H1 (cell line): ENCODE measurements around the gene FBXO34. TPM values are rescaled to one million over a fixed set of nuclear protein-coding genes. Genes with fewer than 3 reads are reported as not detected.

Experiments
- CTCF ChIA-PET: fragments of 300-600 bp; sonication (Branson Sonifier 250); formaldehyde crosslinking; loops from one replicate; lab custom pipeline; 2021; ENCODE audit not compliant: partially characterized antibody; lab: Charles Lee
- POLR2A ChIA-PET: fragments of 300-600 bp; sonication (Branson Sonifier 250); formaldehyde crosslinking; loops from one replicate; lab custom pipeline; 2021; ENCODE audit warnings: inconsistent platforms; ENCODE audit not compliant: partially characterized antibody; lab: Charles Lee
- DNase-seq, 2 experiments: peaks; one replicate each; pipeline versions ENCODE4 v3.0.0 to v3.0.0-alpha.2; 2010 to 2022; ENCODE audit warnings: low spot score in 2 of 2, low read depth in 1 of 2, mixed read lengths in 1 of 2
- FAIRE-seq: peaks from 2 replicates; lab custom pipeline; 2011; peaks lifted over from hg19 to GRCh38; lab: Jason Lieb, UNC
- H2AFZ ChIP-seq: 2 replicates; pipeline ENCODE4 v1.8.1; 2012; ENCODE audit warnings: low read length, inconsistent platforms
- H2AK5ac ChIP-seq: 2 replicates; pipeline ENCODE4 v1.6.1; 2013; ENCODE audit warnings: low read depth, low read length
- H2BK120ac ChIP-seq: replicated peaks from 2 replicates; pipeline ENCODE3; 2013; ENCODE audit warnings: low read depth, low read length, inconsistent platforms
- H2BK12ac ChIP-seq: 2 replicates; pipeline ENCODE4 v1.6.1; 2013; ENCODE audit warnings: low read depth, low read length
- H2BK15ac ChIP-seq: 2 replicates; pipeline ENCODE4 v1.6.1; 2013; ENCODE audit warnings: low read length
- H2BK20ac ChIP-seq: 2 replicates; pipeline ENCODE4 v1.6.1; 2013; ENCODE audit warnings: low read length
- H2BK5ac ChIP-seq: 2 replicates; pipeline ENCODE4 v1.6.1; 2013; ENCODE audit warnings: low read depth, low read length
- H3K14ac ChIP-seq: 2 replicates; pipeline ENCODE4 v1.6.1; 2013; ENCODE audit warnings: inconsistent platforms; ENCODE audit not compliant: insufficient read length
- H3K18ac ChIP-seq: 2 replicates; pipeline ENCODE4 v1.6.1; 2013; ENCODE audit warnings: low read length; ENCODE audit errors: extremely low read depth
- H3K23ac ChIP-seq: 2 replicates; pipeline ENCODE4 v1.6.1; 2013; ENCODE audit warnings: inconsistent platforms; ENCODE audit not compliant: insufficient read length
- H3K23me2 ChIP-seq: 2 replicates; pipeline ENCODE4 v1.6.1; 2013; ENCODE audit warnings: low read depth, low read length
- H3K27ac ChIP-seq: 2 replicates; pipeline ENCODE4 v1.6.1; 2011; ENCODE audit warnings: low read depth, low read length, inconsistent platforms
- H3K27me3 ChIP-seq, 4 experiments: replicated peaks in 1 of 4; 1 replicate in 1 of 4; 2 replicates in 3 of 4; pipeline versions ENCODE4 v1.6.1 to v1.8.1; 2011 to 2013; ENCODE audit warnings: low read length in 3 of 4, mild to moderate bottlenecking in 3 of 4, inconsistent platforms in 2 of 4, mixed read lengths in 2 of 4, moderate library complexity in 1 of 4; ENCODE audit not compliant: control insufficient read depth in 3 of 4, insufficient read depth in 3 of 4; ENCODE audit errors: extremely low read depth in 1 of 4
- H3K36me3 ChIP-seq, 4 experiments: 2 replicates each; pipeline versions ENCODE4 v1.6.1 to v1.8.1; 2011 to 2013; ENCODE audit warnings: mild to moderate bottlenecking in 4 of 4, low read length in 3 of 4, moderate library complexity in 2 of 4, control low read depth in 1 of 4, inconsistent platforms in 1 of 4; ENCODE audit not compliant: insufficient read depth in 4 of 4, control insufficient read depth in 2 of 4
- H3K4ac ChIP-seq: replicated peaks from 2 replicates; pipeline ENCODE3; 2013; ENCODE audit warnings: low read length, low read depth, mixed read lengths, inconsistent platforms; ENCODE audit not compliant: insufficient read length
- H3K4me1 ChIP-seq, 4 experiments: replicated peaks in 1 of 4; 1 replicate in 1 of 4; 2 replicates in 3 of 4; pipeline versions ENCODE4 v1.6.1 to v1.8.1; 2011 to 2013; ENCODE audit warnings: low read length in 3 of 4, inconsistent platforms in 2 of 4, mixed read lengths in 1 of 4; ENCODE audit not compliant: insufficient read depth in 4 of 4, control insufficient read depth in 3 of 4
- H3K4me2 ChIP-seq, 2 experiments: 2 replicates each; pipeline versions ENCODE4 v1.6.1 to v1.8.1; 2011 to 2013; ENCODE audit warnings: low read depth in 2 of 2, low read length in 2 of 2, control low read depth in 1 of 2, inconsistent platforms in 1 of 2, mild to moderate bottlenecking in 1 of 2; ENCODE audit not compliant: insufficient read depth in 1 of 2
- H3K4me3 ChIP-seq, 4 experiments: fragments of 200-600, 300-600 bp in 1 of 4; sonication (generic), shearing (Covaris generic), sonication (Bioruptor Twin) in 1 of 4; 2 replicates each; pipeline versions ENCODE4 v1.5.1 to v1.8.1; 2011 to 2016; ENCODE audit warnings: low read length in 4 of 4, low read depth in 3 of 4, control low read depth in 2 of 4, inconsistent platforms in 2 of 4, mild to moderate bottlenecking in 2 of 4, mixed read lengths in 1 of 4, moderate library complexity in 1 of 4; ENCODE audit not compliant: insufficient read depth in 2 of 4; ENCODE audit errors: extremely low read depth in 1 of 4
- H3K56ac ChIP-seq: replicated peaks from 2 replicates; pipeline ENCODE3; 2013; ENCODE audit warnings: low read depth, mild to moderate bottlenecking, mixed read lengths, low read length, inconsistent platforms; ENCODE audit not compliant: insufficient read length
- H3K79me1 ChIP-seq: 2 replicates; pipeline ENCODE4 v1.6.1; 2013; ENCODE audit warnings: low read depth, low read length, control low read depth
- H3K79me2 ChIP-seq, 2 experiments: 2 replicates each; pipeline versions ENCODE4 v1.6.1 to v1.8.1; 2012 to 2013; ENCODE audit warnings: low read length in 2 of 2, mild to moderate bottlenecking in 2 of 2, inconsistent platforms in 1 of 2; ENCODE audit not compliant: insufficient read depth in 2 of 2, control insufficient read depth in 1 of 2
- H3K9ac ChIP-seq, 4 experiments: replicated peaks in 1 of 4; 1 replicate in 1 of 4; 2 replicates in 3 of 4; pipeline versions ENCODE4 v1.6.1 to v1.8.1; 2011 to 2013; ENCODE audit warnings: low read depth in 3 of 4, low read length in 3 of 4, control low read depth in 2 of 4, mild to moderate bottlenecking in 2 of 4, moderate library complexity in 2 of 4, inconsistent platforms in 1 of 4; ENCODE audit errors: extremely low read depth in 1 of 4
- H3K9me3 ChIP-seq, 2 experiments: 2 replicates each; pipeline versions ENCODE4 v1.6.1 to v1.8.1; 2012 to 2013; ENCODE audit warnings: mild to moderate bottlenecking in 2 of 2, moderate library complexity in 2 of 2, control low read depth in 1 of 2, inconsistent platforms in 1 of 2, low read depth in 1 of 2, low read length in 1 of 2, mixed read lengths in 1 of 2; ENCODE audit not compliant: insufficient read depth in 2 of 2
- H4K20me1 ChIP-seq, 2 experiments: replicated peaks in 1 of 2; 2 replicates each; pipeline versions ENCODE3 to v1.8.1; 2011 to 2013; ENCODE audit warnings: inconsistent platforms in 2 of 2, low read length in 2 of 2, mild to moderate bottlenecking in 1 of 2; ENCODE audit not compliant: insufficient read depth in 2 of 2, control insufficient read depth in 1 of 2
- H4K5ac ChIP-seq: 2 replicates; pipeline ENCODE4 v1.6.1; 2013; ENCODE audit warnings: low read length, low read depth, mixed read lengths, inconsistent platforms; ENCODE audit not compliant: insufficient read length
- H4K8ac ChIP-seq: 2 replicates; pipeline ENCODE4 v1.8.0; 2013; ENCODE audit warnings: mild to moderate bottlenecking, moderate library complexity, low read length, inconsistent platforms; ENCODE audit not compliant: insufficient read depth; ENCODE audit errors: extremely low read depth
- H4K91ac ChIP-seq: replicated peaks from 2 replicates; pipeline ENCODE3; 2013; ENCODE audit warnings: low read length, mixed read lengths, inconsistent platforms; ENCODE audit not compliant: insufficient read length
- BRCA1 ChIP-seq: IDR thresholded peaks from 2 replicates; pipeline ENCODE4 v1.6.1; 2012; ENCODE audit warnings: low read depth, low read length, improper control_type of control experiment
- CBX8 ChIP-seq: fragments of 300-800, 300-1000 bp; sonication (generic); IDR thresholded peaks from 2 replicates; pipeline ENCODE4 v1.7.1; 2016; ENCODE audit warnings: low read depth, low read length, borderline replicate concordance
- CHD1 ChIP-seq: IDR thresholded peaks from 2 replicates; pipeline ENCODE4 v1.6.1; 2012; ENCODE audit warnings: low read depth, low read length, improper control_type of control experiment
- EZH2 ChIP-seq: fragments of 200-600 bp; sonication (generic); IDR thresholded peaks from 2 replicates; pipeline ENCODE4 v1.7.1; 2012; ENCODE audit warnings: low read depth, mild to moderate bottlenecking, moderate library complexity, low read length, inconsistent platforms; ENCODE audit not compliant: severe bottlenecking
- GABPA ChIP-seq: IDR thresholded peaks from 2 replicates; pipeline ENCODE4 v1.6.1; 2011; ENCODE audit warnings: mild to moderate bottlenecking, low read length, moderate library complexity, borderline replicate concordance; ENCODE audit not compliant: insufficient read depth
- KDM5A ChIP-seq: fragments of 200-600 bp; IDR thresholded peaks from 2 replicates; pipeline ENCODE4 v1.7.1; 2012; ENCODE audit warnings: mild to moderate bottlenecking, low read length, inconsistent platforms, mixed read lengths
- MAFK ChIP-seq: IDR thresholded peaks from 2 replicates; pipeline ENCODE4 v1.6.1; 2012; ENCODE audit warnings: low read depth, mild to moderate bottlenecking, improper control_type of control experiment, low read length
- NRF1 ChIP-seq: IDR thresholded peaks from 2 replicates; pipeline ENCODE4 v1.6.1; 2011; ENCODE audit warnings: mild to moderate bottlenecking, low read depth, low read length, improper control_type of control experiment
- PHF8 ChIP-seq: fragments of 200-600 bp; sonication (generic); conservative IDR thresholded peaks from 2 replicates; pipeline ENCODE4 v1.7.1; 2012; ENCODE audit warnings: low read depth, mild to moderate bottlenecking, inconsistent platforms, low read length, moderate library complexity
- RBBP5 ChIP-seq: IDR thresholded peaks from 2 replicates; pipeline ENCODE4 v1.7.1; 2012; ENCODE audit warnings: low read depth, mild to moderate bottlenecking, inconsistent platforms, low read length, moderate library complexity, borderline replicate concordance
- RNF2 ChIP-seq: fragments of 200-900, 300-1000 bp; sonication (generic); IDR thresholded peaks from 2 replicates; pipeline ENCODE4 v1.7.1; 2016; ENCODE audit warnings: borderline replicate concordance, low read depth, mild to moderate bottlenecking, antibody characterized with exemption, low read length; ENCODE audit not compliant: poor library complexity, severe bottlenecking; ENCODE audit errors: missing control alignments
- SP4 ChIP-seq: IDR thresholded peaks from 2 replicates; pipeline ENCODE4 v1.6.1; 2012; ENCODE audit warnings: low read length, inconsistent platforms
- SRF ChIP-seq: IDR thresholded peaks from 2 replicates; pipeline ENCODE4 v1.6.1; 2011; ENCODE audit warnings: mild to moderate bottlenecking, low read depth, low read length, moderate library complexity
- TAF1 ChIP-seq: IDR thresholded peaks from 2 replicates; pipeline ENCODE4 v1.6.1; 2011; ENCODE audit warnings: mild to moderate bottlenecking, low read depth, low read length
- WGBS, 2 experiments: shearing (Covaris generic) in 1 of 2; methylation state at CpG; one replicate each; pipeline versions ENCODE4 v1.1.6 to v1.1.7; 2013 to 2015; ENCODE audit warnings: low lambda C conversion rate in 2 of 2, mixed read lengths in 2 of 2, inconsistent platforms in 1 of 2, low coverage in 1 of 2, missing lambda C conversion rate in 1 of 2; ENCODE audit not compliant: insufficient replicate concordance in 2 of 2, insufficient coverage in 1 of 2, insufficient read length in 1 of 2; ENCODE audit errors: extremely low coverage in 1 of 2, missing lambda C conversion rate in 1 of 2; 5-methylcytosine and 5-hydroxymethylcytosine counted together
- polyA plus RNA-seq, 7 experiments: library from polyadenylated mRNA; depleted of rRNA in 3 of 7; stranded (reverse) in 5 of 7; unstranded in 2 of 7; fragments of >200 nt in 5 of 7; fragments of 200-250 nt in 2 of 7; gene quantifications; 1 replicate in 5 of 7; 2 replicates in 1 of 7; 4 replicates in 1 of 7; pipeline versions ENCODE4 v1.2.1 to v1.2.3, GENCODE V29; 2011 to 2013; ENCODE audit warnings: missing spikeins in 2 of 7, mixed read lengths in 2 of 7
- total RNA-seq: library from RNA; stranded (reverse); fragmentation: NEBNext Ultra II Directional; extraction: Animal tissue kit (Norgen Biotek cat#: 25700); gene quantifications from 2 replicates; pipeline ENCODE4 v1.2.1, GENCODE V29; 2021

FBXO34 gene
- total and polyA plus RNA-seq, 2 of the 8 experiments (the other 6 are each of a cell fraction or from before 2014, with no cell fraction given), result 7.0 to 14.4 TPM

DNA sequence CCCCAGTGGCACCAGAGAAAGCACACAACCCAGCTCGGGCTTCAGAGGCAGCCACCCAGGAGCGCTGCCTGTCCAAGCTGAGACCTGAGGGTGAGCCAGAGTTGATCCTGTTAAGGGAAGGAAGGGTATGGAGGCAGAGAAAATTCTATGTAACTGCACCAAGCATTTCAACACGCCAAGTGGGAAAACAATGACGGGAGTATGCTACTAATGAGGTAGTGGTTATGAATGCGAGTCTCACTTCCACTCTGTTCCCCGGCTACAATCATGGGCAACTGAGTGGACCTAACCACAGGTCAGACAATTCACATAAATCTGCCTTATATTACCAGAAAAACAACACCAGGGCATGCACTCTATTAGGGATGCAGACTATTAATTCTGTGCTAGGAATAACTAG, 130.5 kb downstream of the FBXO34 start:
- Histone ChIP-seq H2BK5ac (no peak overlapping the region), H3K56ac (no peak overlapping the region), H3K27me3 (no peaks in the 10 kb centered on the region), H3K79me1 (peaks cover 6% of the 10 kb centered on the region), H3K14ac (no peak overlapping the region), H3K9me3 (no peaks in the 10 kb centered on the region), H3K4me1 (no peaks in the 10 kb centered on the region), H4K20me1 (peaks cover 0 to 1% of the 10 kb centered on the region in 2 experiments), H3K4ac (no peak overlapping the region), H3K36me3 (no peaks in the 10 kb centered on the region), H4K5ac (no peak overlapping the region), H2BK15ac (no peak overlapping the region), H2AFZ (no peak overlapping the region), H3K79me2 (peaks cover 4 to 67% of the 10 kb centered on the region in 2 experiments), H3K4me2 (no peak overlapping the region), H3K23ac (no peak overlapping the region), H2AK5ac (no peak overlapping the region), H2BK20ac (no peak overlapping the region), H4K91ac (no peak overlapping the region), H3K18ac (no peak overlapping the region), H2BK12ac (no peak overlapping the region), H3K9ac (no peak overlapping the region), H3K27ac (no peak overlapping the region), H4K8ac (no peak overlapping the region), H3K4me3 (no peak overlapping the region), H3K23me2 (no peaks in the 10 kb centered on the region), H2BK120ac (no peak overlapping the region)
- POLR2A ChIA-PET, result no interaction called here
- CTCF ChIA-PET, result no interaction called here
- WGBS, 2 experiments, result 93% methylated on average over 6 of the region's 6 CpGs; no CpG with 5 or more reads in 1 of the 2 experiments
- no peak for FAIRE-seq
- DNase-seq, result no peak
- TF ChIP-seq GABPA (no peak), PHF8 (no peak), MAFK (no peak), KDM5A (no peak), SP4 (no peak), CBX8 (no peak), RBBP5 (no peak), BRCA1 (no peak), NRF1 (no peak), RNF2 (no peak), CHD1 (no peak), SRF (no peak), TAF1 (no peak), EZH2 (no peak)
